Lung (tissue), 12 donors: ENCODE data around the gene XXYLT1. TPM values are rescaled to one million over a fixed set of nuclear protein-coding genes. Genes with fewer than 3 reads are reported as not detected.

ENCODE experiments used
- ATAC-seq: fragments of 200-7000 bp; cut with Tn5 transposase; one replicate; pipeline ENCODE4 v1.9.1; 2020; ENCODE audit warnings: moderate number of reproducible peaks; ENCODE audit not compliant: insufficient read depth, low FRiP score
- DNase-seq, 3 donors: peaks; one replicate each; pipeline ENCODE4 v3.0.0-alpha.2; 2013 to 2017
- H3K27ac ChIP-seq, 2 donors: one replicate each; pipeline ENCODE4 v1.5.1; 2013; ENCODE audit warnings: mild to moderate bottlenecking in 2 of 2, moderate library complexity in 2 of 2, control low read depth in 1 of 2, inconsistent platforms in 1 of 2, low read depth in 1 of 2, low read length in 1 of 2
- H3K27me3 ChIP-seq, 3 donors: one replicate each; pipeline ENCODE4 v1.5.1; 2013; ENCODE audit warnings: low read length in 2 of 3; ENCODE audit not compliant: control insufficient read depth in 3 of 3, insufficient read depth in 3 of 3
- H3K36me3 ChIP-seq, 4 donors: one replicate each; pipeline ENCODE4 v1.5.1; 2013; ENCODE audit warnings: low read length in 4 of 4, mild to moderate bottlenecking in 1 of 4, moderate library complexity in 1 of 4; ENCODE audit not compliant: control insufficient read depth in 4 of 4, insufficient read depth in 4 of 4
- H3K4me1 ChIP-seq, 5 donors: one replicate each; pipeline ENCODE4 v1.5.1; 2013; ENCODE audit warnings: low read length in 5 of 5, mild to moderate bottlenecking in 2 of 5, moderate library complexity in 1 of 5; ENCODE audit not compliant: control insufficient read depth in 5 of 5, insufficient read depth in 5 of 5
- H3K4me3 ChIP-seq: one replicate; pipeline ENCODE4 v1.5.1; 2013; ENCODE audit warnings: mild to moderate bottlenecking, control low read depth, moderate library complexity
- H3K9ac ChIP-seq, 2 donors: one replicate each; pipeline ENCODE4 v1.5.1; 2013; ENCODE audit warnings: low read length in 2 of 2, control low read depth in 1 of 2; ENCODE audit not compliant: insufficient read depth in 1 of 2
- H3K9me3 ChIP-seq, 4 donors: one replicate each; pipeline ENCODE4 v1.5.1; 2013; ENCODE audit warnings: low read length in 3 of 4, mild to moderate bottlenecking in 1 of 4, moderate library complexity in 1 of 4; ENCODE audit not compliant: control insufficient read depth in 4 of 4, insufficient read depth in 3 of 4
- WGBS, 2 donors: extraction: QIAGEN DNeasy Blood & Tissue Kit; methylation state at CpG; one replicate each; pipeline ENCODE4 v1.1.7; 2013; 5-methylcytosine and 5-hydroxymethylcytosine counted together
- polyA plus RNA-seq, 2 donors: library from polyadenylated mRNA; stranded (reverse); fragments of 200-250 nt; gene quantifications; one replicate each; pipeline ENCODE4 v1.2.1, GENCODE V29; 2013
- total RNA-seq, 2 donors: library from RNA; depleted of rRNA in 1 of 2; stranded (reverse); fragments of >200 nt in 1 of 2; gene quantifications; one replicate each; pipeline ENCODE4 v1.2.1, GENCODE V29; 2014 to 2021
- TF ChIP-seq, protein P1 (sequence below): IDR thresholded peaks from 2 replicates; pipeline ENCODE4 v1.5.1; 2012; ENCODE audit warnings: mild to moderate bottlenecking; ENCODE audit errors: control extremely low read depth, extremely low read depth
- donor health status: control.
- donor health status: control.
- donor health status: Bipolar disorder and iron deficiency.
- donor health status: healthy.
- donor health status: DM: yes; HTN: yes; CAD: no.

XXYLT1 gene
- total and polyA plus RNA-seq, 4 donors = 4.7 to 15.4 (median 11.4) TPM

DNA sequence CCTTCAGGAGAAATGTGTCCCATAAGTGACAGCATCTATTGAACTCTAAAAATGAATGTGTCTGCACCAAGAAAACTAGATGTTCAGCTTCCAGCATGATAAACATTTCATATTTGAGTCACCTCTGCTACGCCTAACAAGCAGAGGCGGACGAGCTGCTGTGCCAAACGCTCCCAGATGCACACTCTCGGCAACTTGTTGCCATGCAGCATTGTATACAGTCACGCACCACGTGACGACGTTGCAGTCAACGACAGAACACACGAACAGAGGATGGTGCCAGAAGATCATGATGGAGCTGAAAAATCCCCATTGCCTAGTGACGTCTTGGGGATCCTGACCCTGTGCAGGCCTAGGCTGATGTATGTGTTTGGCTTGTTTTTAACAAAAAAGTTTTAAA is 137.5 kb downstream of the XXYLT1 start:
- Histone ChIP-seq H3K9ac (no peak overlapping the region), H3K27ac (no peak overlapping the region), H3K4me3 (no peak overlapping the region), H3K36me3 (no peaks in the 10 kb centered on the region), H3K9me3 (no peaks in the 10 kb centered on the region), H3K27me3 (no peaks in the 10 kb centered on the region), H3K4me1 (peaks cover 0 to 4% (median 2%) of the 10 kb centered on the region in 5 donors)
- ATAC-seq (no peak), DNase-seq (peak; percentile 78 to 86 (median 82))
- WGBS, 2 donors = 79 to 85% methylated on average over 12 of the region's 12 CpGs
- TF ChIP-seq, protein P1, sequence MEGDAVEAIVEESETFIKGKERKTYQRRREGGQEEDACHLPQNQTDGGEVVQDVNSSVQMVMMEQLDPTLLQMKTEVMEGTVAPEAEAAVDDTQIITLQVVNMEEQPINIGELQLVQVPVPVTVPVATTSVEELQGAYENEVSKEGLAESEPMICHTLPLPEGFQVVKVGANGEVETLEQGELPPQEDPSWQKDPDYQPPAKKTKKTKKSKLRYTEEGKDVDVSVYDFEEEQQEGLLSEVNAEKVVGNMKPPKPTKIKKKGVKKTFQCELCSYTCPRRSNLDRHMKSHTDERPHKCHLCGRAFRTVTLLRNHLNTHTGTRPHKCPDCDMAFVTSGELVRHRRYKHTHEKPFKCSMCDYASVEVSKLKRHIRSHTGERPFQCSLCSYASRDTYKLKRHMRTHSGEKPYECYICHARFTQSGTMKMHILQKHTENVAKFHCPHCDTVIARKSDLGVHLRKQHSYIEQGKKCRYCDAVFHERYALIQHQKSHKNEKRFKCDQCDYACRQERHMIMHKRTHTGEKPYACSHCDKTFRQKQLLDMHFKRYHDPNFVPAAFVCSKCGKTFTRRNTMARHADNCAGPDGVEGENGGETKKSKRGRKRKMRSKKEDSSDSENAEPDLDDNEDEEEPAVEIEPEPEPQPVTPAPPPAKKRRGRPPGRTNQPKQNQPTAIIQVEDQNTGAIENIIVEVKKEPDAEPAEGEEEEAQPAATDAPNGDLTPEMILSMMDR = no peak

DNA sequence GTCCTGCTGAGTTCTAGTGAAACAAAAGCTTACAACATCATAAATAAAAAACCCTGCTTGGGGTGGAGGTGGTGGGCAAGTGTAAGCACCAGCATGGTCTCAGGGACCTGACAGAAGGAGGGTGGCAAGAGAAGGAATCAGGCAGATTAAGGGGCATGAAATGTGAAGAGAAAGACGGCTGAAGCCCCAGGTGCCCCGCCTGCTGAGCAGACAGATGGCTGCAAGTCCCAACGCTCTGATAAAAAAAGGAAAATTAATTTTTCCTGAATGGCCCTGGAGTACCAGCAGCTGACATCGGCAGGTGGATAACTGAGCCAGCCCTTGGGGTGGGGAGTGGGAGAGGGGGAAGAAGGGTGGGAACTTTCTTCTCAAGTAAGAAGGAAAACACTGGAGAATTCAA is 137.9 kb downstream of the XXYLT1 start:
- no peaks in the 10 kb centered on the region for H3K27me3 ChIP-seq
- 91 to 93% methylated on average over 4 of the region's 4 CpGs for WGBS, 2 donors
- H3K9ac ChIP-seq = no peak overlapping the region
- no peak overlapping the region for H3K4me3 ChIP-seq
- H3K4me1 ChIP-seq = peaks cover 0 to 4% (median 2%) of the 10 kb centered on the region in 5 donors
- DNase-seq = no peak
- TF ChIP-seq, protein P1 = no peak
- no peak for ATAC-seq
- H3K36me3 ChIP-seq = no peaks in the 10 kb centered on the region
- H3K9me3 ChIP-seq = no peaks in the 10 kb centered on the region
- no peak overlapping the region for H3K27ac ChIP-seq

DNA sequence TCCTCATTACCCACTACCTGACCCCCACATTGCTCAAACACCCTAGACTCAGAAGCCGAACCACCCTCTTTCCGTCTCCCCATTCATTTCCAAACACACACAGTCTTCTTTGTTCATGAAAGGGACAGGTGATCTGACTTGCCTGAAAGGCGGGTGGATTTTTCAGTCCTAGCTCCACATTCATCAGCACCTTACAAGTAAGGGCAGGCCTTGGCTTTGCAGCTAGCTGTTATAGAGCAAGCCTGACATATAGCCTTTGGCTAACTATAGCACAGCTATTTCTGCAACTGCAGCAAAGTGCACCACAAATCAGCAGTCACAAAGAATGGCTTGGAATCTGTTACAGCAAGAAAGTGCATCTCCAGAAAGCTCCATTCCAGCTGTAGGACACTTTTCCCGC is 139.8 kb downstream of the XXYLT1 start:
- H3K4me1 ChIP-seq = peaks cover 0 to 4% (median 3%) of the 10 kb centered on the region in 5 donors
- H3K9ac ChIP-seq = no peak overlapping the region

More for the DNA sequence above, 139.8 kb downstream of the XXYLT1 start:
- Histone ChIP-seq H3K27ac (no peak overlapping the region), H3K36me3 (no peaks in the 10 kb centered on the region), H3K27me3 (no peaks in the 10 kb centered on the region), H3K9me3 (no peaks in the 10 kb centered on the region), H3K4me3 (no peak overlapping the region)
- WGBS, 2 donors = 92 to 97% methylated on average over 4 of the region's 4 CpGs
- TF ChIP-seq, protein P1 = no peak
- no peak for DNase-seq
- no peak for ATAC-seq
